Measurements from ENCODE around the gene PTK6.
A peak's percentile ranks its signal among the peaks of the same experiment; 100 is the strongest.

Gene PTK6

DNA sequence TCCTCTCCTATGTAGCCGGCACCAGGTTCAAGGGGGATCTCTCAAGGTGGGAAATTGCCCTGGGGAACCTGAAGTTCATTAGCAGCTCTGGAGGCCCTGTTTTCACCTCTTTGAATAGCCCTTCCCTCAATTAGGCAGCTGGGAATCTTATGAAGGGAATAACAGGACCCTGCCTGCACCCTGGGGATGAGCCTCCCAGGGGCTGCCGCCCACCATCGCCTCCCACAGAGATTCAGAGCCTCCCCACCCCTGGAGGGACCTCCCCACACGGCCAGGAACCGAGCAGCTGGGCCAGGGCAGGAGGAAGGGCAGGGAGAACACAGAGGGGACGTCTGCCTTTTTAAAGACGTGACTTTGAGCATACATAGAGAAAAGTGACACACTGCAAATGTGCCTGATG lies 33.7 kb downstream of the PTK6 start:
- no peak for DNase-seq

- no peak for DNase-seq
Measured at GRCh38 chr20:63502671-63503172, 34.5 kb downstream of the PTK6 start.

DNA sequence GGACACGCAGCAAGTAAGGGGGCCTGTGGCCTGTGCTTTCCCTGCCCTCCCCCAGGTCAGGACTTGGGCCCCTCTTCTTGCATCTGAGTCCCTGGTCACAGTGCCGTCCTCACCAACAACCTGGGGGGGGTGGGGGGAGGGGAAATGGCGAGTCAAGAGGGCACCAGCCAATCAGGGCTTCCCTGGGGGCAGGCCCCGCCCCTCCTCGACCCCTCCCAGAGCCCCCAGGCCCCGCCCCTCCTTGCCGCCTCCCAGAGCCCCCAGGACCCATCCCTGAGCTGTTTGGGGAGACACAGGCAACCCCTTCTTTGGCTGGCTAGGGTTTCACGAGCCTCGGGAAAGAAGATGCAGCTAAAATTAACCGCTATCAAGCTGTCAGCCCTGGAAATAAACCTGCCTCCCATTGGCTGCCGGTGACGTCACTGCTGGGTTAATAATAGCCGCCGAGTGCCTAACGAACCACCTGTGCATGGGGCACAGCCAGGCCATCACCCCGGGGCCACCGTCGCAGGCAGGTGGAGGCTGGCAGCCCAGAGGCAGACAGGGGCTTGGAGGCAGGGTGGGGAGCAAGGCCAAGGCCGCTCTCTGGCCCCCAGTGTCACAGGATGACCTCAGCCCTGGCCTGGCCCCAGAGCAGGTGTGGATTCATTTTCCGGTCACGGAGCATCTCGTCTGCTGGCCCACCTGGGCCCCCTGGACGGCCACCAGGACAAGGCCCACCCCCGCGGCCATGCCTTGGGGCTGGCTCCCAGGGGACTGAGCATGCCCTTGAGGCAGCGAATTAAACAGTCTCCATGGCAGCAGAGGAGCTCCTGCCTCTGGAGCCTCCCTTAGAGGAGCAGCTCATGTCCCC lies 35.1 kb downstream of the PTK6 start:
- DNase-seq: no peak

GRCh38 chr20:63500902-63501817 lies 36.0 kb downstream of the PTK6 start:
- DNase-seq: no peak

DNA sequence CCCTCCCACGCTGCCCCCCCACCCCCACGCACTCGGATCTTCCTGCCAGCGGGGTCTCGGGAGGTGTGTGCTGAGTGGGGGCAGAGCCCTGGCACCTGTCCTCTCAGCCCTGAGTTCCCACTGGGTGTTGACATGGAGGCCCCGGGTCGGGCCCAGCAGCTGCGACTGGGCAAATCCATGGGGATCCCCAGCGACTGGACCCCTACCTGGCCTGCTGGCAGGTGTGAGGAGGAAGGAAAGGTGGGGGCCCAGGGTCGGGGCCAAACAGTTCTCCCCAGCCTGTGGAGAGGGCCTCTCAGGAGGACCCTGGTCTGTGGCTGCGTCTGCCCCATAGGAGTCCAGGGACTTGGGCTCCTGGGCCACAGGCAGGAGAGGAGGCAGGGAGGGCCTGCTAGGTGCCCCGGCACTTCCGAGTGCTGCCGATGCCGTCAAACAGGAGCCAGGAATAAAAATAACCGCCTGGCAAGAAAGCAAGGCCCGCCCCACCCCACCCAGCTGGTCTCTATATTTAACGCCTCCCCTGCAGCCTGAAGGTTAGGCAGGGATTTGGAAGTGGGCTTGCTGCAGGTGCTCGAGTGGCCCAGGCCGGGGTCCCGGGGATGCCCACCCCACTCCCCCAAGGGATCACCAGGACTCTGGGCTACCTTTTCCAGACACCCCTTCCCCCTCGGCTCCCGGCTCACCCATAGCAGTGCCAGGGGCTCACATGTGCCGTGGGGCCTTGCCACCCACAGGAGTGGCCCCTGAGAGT lies 36.9 kb downstream of the PTK6 start:
- no peak for DNase-seq

DNA sequence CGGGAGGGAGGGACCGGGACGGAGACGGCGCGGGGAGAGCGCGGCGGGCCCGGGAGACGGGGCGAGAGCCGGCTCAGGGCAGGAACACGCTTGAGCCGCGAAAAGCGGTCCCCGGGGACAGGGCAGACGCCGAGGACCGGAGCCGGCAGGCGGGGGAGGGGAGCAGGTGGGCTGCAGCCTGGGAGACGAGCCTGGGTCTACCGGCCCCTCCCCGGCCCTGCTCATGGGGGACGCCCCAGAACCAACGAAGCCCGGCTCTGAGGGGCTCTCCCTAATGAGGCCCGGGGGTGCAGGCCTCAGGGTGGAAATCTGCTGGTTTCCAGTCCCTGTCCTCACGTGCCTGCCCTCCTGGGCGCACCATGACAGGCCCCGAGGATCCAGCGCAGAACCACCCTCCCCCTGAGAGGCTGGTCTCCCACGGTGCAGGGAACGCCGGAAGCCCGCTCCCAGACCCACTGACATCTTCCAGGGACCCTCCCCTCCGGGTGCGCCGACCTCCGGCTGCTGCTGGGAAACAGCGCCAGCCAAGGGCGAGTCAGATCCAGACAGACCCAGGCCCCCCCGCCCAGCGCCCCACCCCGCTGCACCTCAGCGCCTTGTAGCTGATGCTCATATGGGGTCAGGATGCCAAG lies 37.7 kb downstream of the PTK6 start:
- DNase-seq: no peak

DNA sequence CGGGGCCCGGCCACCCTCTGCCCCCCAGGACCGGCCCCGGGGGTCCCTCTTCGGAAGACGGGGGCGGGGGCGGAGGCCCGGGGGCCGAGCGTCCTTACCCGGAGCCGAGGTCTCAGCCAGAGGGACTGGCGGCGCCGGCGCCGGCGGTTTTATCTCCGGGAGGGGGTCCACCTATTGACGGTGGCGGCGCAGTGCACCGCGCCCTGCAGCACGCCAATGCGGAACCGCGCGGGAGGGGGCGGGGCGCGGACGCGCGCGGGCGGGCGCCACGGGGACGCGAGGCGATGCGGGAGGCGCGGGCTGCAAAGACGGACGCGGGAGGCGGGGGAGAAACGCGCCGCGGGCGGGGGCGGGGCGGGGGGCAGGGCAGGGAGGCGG lies 38.2 kb downstream of the PTK6 start, which contains the start of gene EEF1A2:
Gene EEF1A2 (minus strand): TSS at position 124 of the 378 bp plus-strand sequence. CDS start 1,320 bp downstream, outside the sequence.
- peak; percentile 57 to 58 for DNase-seq

- no peak for DNase-seq
Measured at GRCh38 chr20:63497946-63498935, 38.9 kb downstream of the PTK6 start.

DNA sequence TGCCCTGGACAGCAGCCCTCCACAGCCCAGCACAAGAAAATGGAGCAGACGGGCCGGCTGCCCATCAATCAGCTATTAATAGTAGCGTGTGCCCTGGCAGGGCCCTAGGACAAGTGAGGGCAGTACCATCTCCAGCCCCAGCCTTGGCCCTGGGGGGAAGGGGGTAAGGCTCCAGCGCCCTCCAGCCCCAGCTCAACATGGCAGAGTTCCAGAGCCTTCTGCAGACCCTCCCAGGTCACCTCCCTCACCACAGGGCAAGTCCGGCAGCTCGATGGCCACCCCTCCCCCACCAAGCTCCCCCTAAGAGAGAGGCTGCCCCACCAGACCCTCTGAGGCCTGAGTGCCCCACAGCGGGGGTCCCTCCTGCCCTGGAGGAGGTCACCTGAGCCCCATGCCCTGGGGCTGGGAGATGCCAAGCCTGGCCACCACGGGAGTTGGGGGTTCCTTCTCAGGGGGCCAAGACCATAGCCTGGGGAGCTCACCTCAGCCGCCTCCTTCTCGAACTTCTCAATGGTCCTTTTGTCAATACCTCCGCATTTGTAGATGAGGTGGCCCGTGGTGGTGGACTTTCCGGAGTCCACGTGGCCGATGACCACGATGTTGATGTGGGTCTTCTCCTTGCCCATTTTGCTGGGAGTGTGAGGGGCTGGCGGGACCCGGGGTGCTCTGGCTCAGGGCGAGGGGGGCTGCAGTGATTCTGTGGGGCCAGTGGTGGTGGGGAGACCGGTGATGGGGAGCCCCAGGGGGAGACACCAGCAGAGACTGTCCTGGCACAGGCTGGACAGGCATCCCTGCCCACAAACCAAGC lies 39.8 kb downstream of the PTK6 start:
- DNase-seq: no peak

- no peak for DNase-seq
Measured at GRCh38 chr20:63496596-63497120, 40.5 kb downstream of the PTK6 start.

GRCh38 chr20:63495741-63496595 lies 41.2 kb downstream of the PTK6 start:
- peak; percentile 73 for DNase-seq

DNA sequence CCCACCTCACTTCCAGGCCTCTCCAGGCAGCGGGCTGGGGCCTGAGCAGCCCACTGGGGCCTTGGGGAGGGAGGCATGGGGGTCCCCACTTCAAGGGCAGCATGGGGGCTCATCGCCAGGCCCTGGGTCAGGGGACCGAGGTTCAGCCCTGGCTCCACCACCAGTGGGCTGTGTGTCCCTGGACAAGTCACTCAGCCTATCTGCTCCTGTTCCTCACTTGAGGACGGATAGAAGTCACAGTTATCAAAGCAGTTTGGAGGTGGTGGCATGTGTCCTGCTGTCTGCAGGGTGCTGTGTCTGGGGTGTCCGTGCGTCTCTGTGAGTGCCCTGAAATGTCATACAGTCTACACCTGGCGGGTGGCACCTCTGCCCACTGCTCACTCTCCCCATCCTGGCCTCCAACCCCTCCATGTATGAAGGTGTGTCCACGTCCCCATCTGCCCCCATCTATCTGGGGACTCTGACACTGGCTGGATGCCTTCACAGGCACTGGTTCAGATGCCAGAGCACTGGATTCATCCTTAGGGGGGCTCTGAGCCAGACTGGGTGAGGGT lies 41.9 kb downstream of the PTK6 start:
- DNase-seq: no peak

DNA sequence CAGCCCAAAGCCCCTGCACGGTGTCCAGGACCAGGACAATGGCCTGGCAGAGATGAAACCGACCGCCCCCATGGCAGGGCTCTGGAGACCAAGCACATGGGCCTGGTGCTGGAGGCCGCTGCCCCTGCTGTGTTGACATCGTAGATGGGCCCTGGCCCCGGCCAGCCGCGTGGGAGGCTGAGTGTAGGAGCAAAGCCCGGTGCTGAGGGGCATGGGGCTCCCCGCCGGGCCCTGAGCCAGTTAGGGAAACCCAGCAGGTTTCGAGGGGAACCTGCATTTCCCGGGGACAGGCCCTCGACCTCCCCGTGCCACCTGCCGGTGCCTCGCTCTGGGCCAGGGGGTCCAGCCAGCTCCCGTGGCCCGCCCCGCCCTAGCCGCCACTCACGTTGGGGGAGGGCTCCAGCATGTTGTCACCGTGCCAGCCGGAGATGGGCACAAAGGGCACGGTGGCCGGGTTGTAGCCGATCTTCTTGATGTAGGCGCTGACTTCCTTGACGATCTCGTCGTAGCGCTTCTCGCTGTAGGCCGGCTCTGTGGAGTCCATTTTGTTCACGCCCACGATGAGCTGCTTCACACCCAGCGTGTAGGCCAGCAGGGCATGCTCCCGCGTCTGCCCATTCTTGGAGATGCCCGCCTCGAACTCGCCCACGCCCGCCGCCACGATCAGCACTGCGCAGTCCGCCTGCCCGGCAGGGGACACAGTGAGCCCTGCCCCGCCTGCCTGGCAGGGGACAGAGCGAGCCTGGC lies 42.6 kb downstream of the PTK6 start:
- no peak for DNase-seq

GRCh38 chr20:63494084-63494419 lies 43.1 kb downstream of the PTK6 start:
- no peak for DNase-seq

GRCh38 chr20:63493563-63494020 lies 43.6 kb downstream of the PTK6 start:
- DNase-seq: no peak

DNA sequence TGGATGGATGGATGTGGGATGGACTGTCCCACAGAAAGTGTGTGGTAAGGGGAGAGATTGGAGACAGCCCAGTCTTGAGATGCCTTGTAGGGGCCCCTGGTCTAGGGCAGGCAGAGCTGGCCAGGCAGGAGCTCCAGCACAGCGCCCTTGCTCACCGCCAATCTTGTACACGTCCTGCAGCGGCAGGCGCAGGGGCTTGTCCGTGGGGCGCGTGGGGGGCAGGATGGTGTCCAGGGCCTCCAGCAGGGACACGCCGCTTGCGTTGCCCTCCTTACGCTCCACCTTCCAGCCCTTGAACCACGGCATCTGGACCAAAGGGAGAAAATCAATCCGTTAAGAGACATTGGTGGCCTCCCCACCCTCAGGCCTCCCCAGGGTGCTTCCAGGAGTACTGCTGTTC lies 44.2 kb downstream of the PTK6 start:
- DNase-seq: no peak

DNA sequence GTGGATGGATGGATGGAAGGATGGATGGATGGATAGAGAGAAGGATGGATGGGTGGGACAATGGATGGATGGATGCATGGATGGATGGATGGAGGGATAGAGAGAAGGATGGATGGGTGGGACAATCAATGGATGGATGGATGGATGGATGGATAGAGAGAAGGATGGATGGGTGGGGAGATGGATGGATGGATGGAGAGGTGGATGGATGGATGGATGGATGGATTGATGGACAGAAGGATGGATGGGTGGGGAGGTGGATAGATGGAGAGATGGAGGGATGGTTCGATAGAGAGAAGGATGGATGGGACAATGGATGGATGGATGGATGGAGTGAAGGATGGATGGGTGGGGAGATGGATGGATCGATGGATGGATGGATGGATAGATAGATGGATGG lies 44.7 kb downstream of the PTK6 start:
- no peak for DNase-seq
